ENCODE results near the gene SERF2.

Gene SERF2

GRCh38 chr15:43763819-43764446 is 28.2 kb upstream of the SERF2 start:
- no peaks in the 10 kb centered on the region for H3K9me3 ChIP-seq (ENCODE audit: insufficient read depth, low read length)
- no peak overlapping the region for H3K4me2 ChIP-seq (ENCODE audit: low read depth, low read length, poor library complexity, severe bottlenecking)
- H3K27me3 ChIP-seq (ENCODE audit: low read length): no peaks in the 10 kb centered on the region
- no peak overlapping the region for H3K27ac ChIP-seq (ENCODE audit: low read depth, low read length)
- H2AFZ ChIP-seq (ENCODE audit: low read depth, low read length, severe bottlenecking): no peak overlapping the region
- no peak overlapping the region for H3K4me3 ChIP-seq (ENCODE audit: insufficient read depth, low read length, poor library complexity, severe bottlenecking)
- H3K79me2 ChIP-seq (ENCODE audit: insufficient read depth, low read length): peaks cover 9% of the 10 kb centered on the region; the same call in 1 of the 2 replicates
- peaks cover 63% of the 10 kb centered on the region for H3K36me3 ChIP-seq (ENCODE audit: low read length)
- no peak overlapping the region for H3K9ac ChIP-seq (ENCODE audit: low read length)
- TF ChIP-seq CTCF (IDR thresholded peaks at IDR 0.05; ENCODE audit: insufficient read depth, low read length, poor library complexity, severe bottlenecking) (no peak), EZH2phosphoT487 (conservative IDR thresholded peaks at IDR 0.05; ENCODE audit: low read length) (no peak)
- peaks cover 13% of the 10 kb centered on the region; the same call in 1 of the 2 replicates for H4K20me1 ChIP-seq (ENCODE audit: low read depth, low read length)
- peaks cover 66% of the 10 kb centered on the region for H3F3A ChIP-seq (ENCODE audit: insufficient read depth)
- H3K9me2 ChIP-seq (replicated peaks; ENCODE audit: insufficient read depth, low read length): no peaks in the 10 kb centered on the region

GRCh38 chr15:43769584-43770228 is 22.4 kb upstream of the SERF2 start:
- H4K20me1 ChIP-seq (ENCODE audit: low read depth, low read length): 0 out of 2 replicates have a peak, but pooled peaks cover 2% of the 10 kb centered on the region
- no peak overlapping the region for H3K4me3 ChIP-seq (ENCODE audit: insufficient read depth, low read length, poor library complexity, severe bottlenecking)
- no peaks in the 10 kb centered on the region for H3K27me3 ChIP-seq (ENCODE audit: low read length)
- peaks cover 96% of the 10 kb centered on the region for H3F3A ChIP-seq (ENCODE audit: insufficient read depth)
- peaks cover 3% of the 10 kb centered on the region; the same call in 1 of the 2 replicates for H3K79me2 ChIP-seq (ENCODE audit: insufficient read depth, low read length)
- H3K27ac ChIP-seq (ENCODE audit: low read depth, low read length): peak overlapping the region; percentile 37
- no peaks in the 10 kb centered on the region for H3K9me3 ChIP-seq (ENCODE audit: insufficient read depth, low read length)
- H3K4me2 ChIP-seq (ENCODE audit: low read depth, low read length, poor library complexity, severe bottlenecking): no peak overlapping the region
- TF ChIP-seq EZH2phosphoT487 (conservative IDR thresholded peaks at IDR 0.05; ENCODE audit: low read length) (no peak), CTCF (IDR thresholded peaks at IDR 0.05; ENCODE audit: insufficient read depth, low read length, poor library complexity, severe bottlenecking) (peak; percentile 84)
- H3K36me3 ChIP-seq (ENCODE audit: low read length): peaks cover 69% of the 10 kb centered on the region
- no peaks in the 10 kb centered on the region for H3K9me2 ChIP-seq (replicated peaks; ENCODE audit: insufficient read depth, low read length)
- no peak overlapping the region for H2AFZ ChIP-seq (ENCODE audit: low read depth, low read length, severe bottlenecking)
- no peak overlapping the region for H3K9ac ChIP-seq (ENCODE audit: low read length)

GRCh38 chr15:43771816-43772215 is 20.3 kb upstream of the SERF2 start:
- no peak overlapping the region for H3K4me3 ChIP-seq (ENCODE audit: insufficient read depth, low read length, poor library complexity, severe bottlenecking)
- H3K27ac ChIP-seq (ENCODE audit: low read depth, low read length): peak overlapping the region; percentile 61
- H3K9me3 ChIP-seq (ENCODE audit: insufficient read depth, low read length): no peaks in the 10 kb centered on the region
- no peaks in the 10 kb centered on the region for H3K27me3 ChIP-seq (ENCODE audit: low read length)
- no peak overlapping the region for H3K9ac ChIP-seq (ENCODE audit: low read length)
- no peaks in the 10 kb centered on the region for H3K9me2 ChIP-seq (replicated peaks; ENCODE audit: insufficient read depth, low read length)
- peaks cover 22% of the 10 kb centered on the region for H3K79me2 ChIP-seq (ENCODE audit: insufficient read depth, low read length)
- H3F3A ChIP-seq (ENCODE audit: insufficient read depth): peaks cover 94% of the 10 kb centered on the region
- peaks cover 59% of the 10 kb centered on the region for H3K36me3 ChIP-seq (ENCODE audit: low read length)
- TF ChIP-seq EZH2phosphoT487 (conservative IDR thresholded peaks at IDR 0.05; ENCODE audit: low read length): no peak
- 0 out of 2 replicates have a peak, but pooled peaks cover 2% of the 10 kb centered on the region for H4K20me1 ChIP-seq (ENCODE audit: low read depth, low read length)
- no peak overlapping the region for H3K4me2 ChIP-seq (ENCODE audit: low read depth, low read length, poor library complexity, severe bottlenecking)
- no peak overlapping the region for H2AFZ ChIP-seq (ENCODE audit: low read depth, low read length, severe bottlenecking)

GRCh38 chr15:43772624-43773023 is 19.5 kb upstream of the SERF2 start:
- H3K4me3 ChIP-seq (ENCODE audit: insufficient read depth, low read length, poor library complexity, severe bottlenecking): no peak overlapping the region
- 0 out of 2 replicates have a peak, but pooled peaks cover 2% of the 10 kb centered on the region for H4K20me1 ChIP-seq (ENCODE audit: low read depth, low read length)
- peaks cover 22% of the 10 kb centered on the region for H3K79me2 ChIP-seq (ENCODE audit: insufficient read depth, low read length)
- TF ChIP-seq EZH2phosphoT487 (conservative IDR thresholded peaks at IDR 0.05; ENCODE audit: low read length) (no peak), CTCF (IDR thresholded peaks at IDR 0.05; ENCODE audit: insufficient read depth, low read length, poor library complexity, severe bottlenecking) (no peak)
- H3K27me3 ChIP-seq (ENCODE audit: low read length): no peaks in the 10 kb centered on the region
- peak overlapping the region; percentile 61 for H3K27ac ChIP-seq (ENCODE audit: low read depth, low read length)
- H3K36me3 ChIP-seq (ENCODE audit: low read length): peaks cover 57% of the 10 kb centered on the region
- H3K4me2 ChIP-seq (ENCODE audit: low read depth, low read length, poor library complexity, severe bottlenecking): peak overlapping the region; percentile 12
- H3K9me3 ChIP-seq (ENCODE audit: insufficient read depth, low read length): no peaks in the 10 kb centered on the region
- no peaks in the 10 kb centered on the region for H3K9me2 ChIP-seq (replicated peaks; ENCODE audit: insufficient read depth, low read length)
- H2AFZ ChIP-seq (ENCODE audit: low read depth, low read length, severe bottlenecking): no peak overlapping the region
- H3K9ac ChIP-seq (ENCODE audit: low read length): no peak overlapping the region
- H3F3A ChIP-seq (ENCODE audit: insufficient read depth): peaks cover 95% of the 10 kb centered on the region

Measured in SU-DHL-6 (cell line).